IMR-90 (cell line): Measurements from ENCODE around the gene RAB3GAP2. TPM values are rescaled to one million over a fixed set of nuclear protein-coding genes. Genes with fewer than 3 reads are reported as not detected.
"Not testable (repeated sequence)": the region's sequence is repeated elsewhere in the genome, so short reads cannot be mapped to it uniquely, and the experiment has no call there.

ENCODE experiments used
- ATAC-seq: fragments of 200-7000 bp; cut with Tn5 transposase; 2 replicates; pipeline ENCODE4 v1.9.1; 2020; ENCODE audit warnings: low read depth, mild to moderate bottlenecking, moderate library complexity
- BruUV-seq: library from RNA; stranded (reverse); fragments of 400-500 nt; replicated peaks from 2 replicates; lab custom pipeline; 2021; lab: Mats Ljungman, UMichigan
- CTCF ChIA-PET: fragments of 300-600 bp; formaldehyde crosslinking; extraction: SDS; loops from one replicate; lab custom pipeline; 2021; ENCODE audit warnings: antibody characterized with exemption; lab: Yijun Ruan, JAX
- POLR2A ChIA-PET: fragments of 300-600 bp; sonication (Branson Sonifier 250); formaldehyde crosslinking; loops from one replicate; lab custom pipeline; 2022; ENCODE audit warnings: antibody characterized with exemption; ENCODE audit not compliant: unreplicated experiment; lab: Charles Lee
- DNase-seq: peaks from one replicate; pipeline ENCODE4 v3.0.0; 2013
- H2AFZ ChIP-seq: replicated peaks from 2 replicates; pipeline ENCODE3; 2013; ENCODE audit warnings: low read length, mild to moderate bottlenecking; ENCODE audit not compliant: poor library complexity
- H2AK5ac ChIP-seq: 2 replicates; pipeline ENCODE4 v1.6.1; 2013; ENCODE audit warnings: low read depth, low read length, inconsistent platforms
- H2AK9ac ChIP-seq: replicated peaks from 2 replicates; pipeline ENCODE3; 2013; ENCODE audit warnings: mild to moderate bottlenecking, low read depth, low read length, moderate library complexity; ENCODE audit not compliant: poor library complexity
- H2BK120ac ChIP-seq: 2 replicates; pipeline ENCODE4 v1.6.1; 2013; ENCODE audit warnings: low read depth, low read length, inconsistent platforms
- H2BK15ac ChIP-seq: 3 replicates; pipeline ENCODE4 v1.6.1; 2013; ENCODE audit warnings: low read depth, low read length, inconsistent platforms
- H2BK20ac ChIP-seq: 2 replicates; pipeline ENCODE4 v1.6.1; 2013; ENCODE audit warnings: low read depth, mild to moderate bottlenecking, inconsistent platforms, low read length, moderate library complexity
- H2BK5ac ChIP-seq: 2 replicates; pipeline ENCODE4 v1.6.1; 2013; ENCODE audit warnings: mild to moderate bottlenecking, low read depth, low read length, inconsistent platforms; ENCODE audit not compliant: poor library complexity, severe bottlenecking
- H3K14ac ChIP-seq: replicated peaks from 2 replicates; pipeline ENCODE4 v1.6.1; 2013; ENCODE audit warnings: low read depth, low read length, inconsistent platforms
- H3K18ac ChIP-seq: 2 replicates; pipeline ENCODE4 v1.6.1; 2013; ENCODE audit warnings: low read depth, low read length, control low read depth
- H3K23ac ChIP-seq: 2 replicates; pipeline ENCODE4 v1.6.1; 2013; ENCODE audit warnings: low read depth, low read length, inconsistent platforms
- H3K27ac ChIP-seq: 2 replicates; pipeline ENCODE4 v1.5.1; 2013; ENCODE audit warnings: mild to moderate bottlenecking, control low read depth, low read length; ENCODE audit not compliant: insufficient read depth
- H3K27me3 ChIP-seq: 2 replicates; pipeline ENCODE4 v1.6.1; 2013; ENCODE audit warnings: low read length; ENCODE audit not compliant: control insufficient read depth, insufficient read depth
- H3K36me3 ChIP-seq: 2 replicates; pipeline ENCODE4 v1.6.1; 2013; ENCODE audit warnings: low read length, mixed read lengths; ENCODE audit not compliant: control insufficient read depth, insufficient read depth
- H3K4ac ChIP-seq: 2 replicates; pipeline ENCODE4 v1.6.1; 2013; ENCODE audit warnings: low read depth, low read length, inconsistent platforms
- H3K4me1 ChIP-seq: 2 replicates; pipeline ENCODE4 v1.6.1; 2013; ENCODE audit warnings: low read length, mixed read lengths; ENCODE audit not compliant: control insufficient read depth, insufficient read depth
- H3K4me2 ChIP-seq: 2 replicates; pipeline ENCODE4 v1.6.1; 2013; ENCODE audit warnings: low read depth, mild to moderate bottlenecking, control low read depth, low read length, moderate library complexity
- H3K4me3 ChIP-seq: 2 replicates; pipeline ENCODE4 v1.5.1; 2013; ENCODE audit warnings: low read depth, mild to moderate bottlenecking, control low read depth, low read length, moderate library complexity; ENCODE audit not compliant: insufficient read depth
- H3K56ac ChIP-seq: 2 replicates; pipeline ENCODE4 v1.6.1; 2013; ENCODE audit warnings: low read length, inconsistent platforms; ENCODE audit not compliant: insufficient read depth; ENCODE audit errors: extremely low read depth
- H3K79me1 ChIP-seq, 2 experiments: 2 replicates each; pipeline ENCODE4 v1.6.1; 2013; ENCODE audit warnings: low read length in 2 of 2, inconsistent platforms in 1 of 2, low read depth in 1 of 2
- H3K9ac ChIP-seq: 2 replicates; pipeline ENCODE4 v1.6.1; 2013; ENCODE audit warnings: low read depth, low read length, control low read depth
- H3K9me1 ChIP-seq: 2 replicates; pipeline ENCODE4 v1.6.1; 2013; ENCODE audit warnings: low read length, inconsistent platforms; ENCODE audit not compliant: insufficient read depth
- H3K9me3 ChIP-seq: 2 replicates; pipeline ENCODE4 v1.6.1; 2013; ENCODE audit warnings: low read length; ENCODE audit not compliant: control insufficient read depth, insufficient read depth
- H4K20me1 ChIP-seq: 2 replicates; pipeline ENCODE4 v1.6.1; 2013; ENCODE audit warnings: low read length, inconsistent platforms; ENCODE audit not compliant: insufficient read depth
- H4K5ac ChIP-seq: 2 replicates; pipeline ENCODE4 v1.6.1; 2013; ENCODE audit warnings: mild to moderate bottlenecking, low read depth, low read length, control low read depth
- H4K8ac ChIP-seq, 2 experiments: 2 replicates each; pipeline ENCODE4 v1.6.1; 2013; ENCODE audit warnings: low read depth in 2 of 2, low read length in 2 of 2, control low read depth in 1 of 2, inconsistent platforms in 1 of 2
- H4K91ac ChIP-seq: 2 replicates; pipeline ENCODE4 v1.6.1; 2013; ENCODE audit warnings: low read depth, low read length, inconsistent platforms; ENCODE audit not compliant: insufficient read depth
- WGBS, 2 experiments: methylation state at CpG; one replicate each; pipeline versions ENCODE4 v1.1.5 to v1.1.7; 2013; ENCODE audit warnings: missing lambda C conversion rate in 2 of 2; ENCODE audit not compliant: insufficient read length in 1 of 2; ENCODE audit errors: extremely low coverage in 2 of 2; 5-methylcytosine and 5-hydroxymethylcytosine counted together
- dilution Hi-C: fragments of 300-500 bp; cut with HindIII; formaldehyde crosslinking; loops from one replicate; pipeline ENCODE4 v1.14.3; 2018; ENCODE audit warnings: low sequenced_read_pairs; ENCODE audit not compliant: unreplicated experiment
- in situ Hi-C: fragments of 300-500 bp; cut with MboI; formaldehyde crosslinking; loops from 3 replicates; pipeline ENCODE4 v1.14.3; 2019; ENCODE audit warnings: low sequenced_read_pairs, inconsistent platforms, mixed read lengths
- intact Hi-C: fragments of 100-400 bp; cut with micrococcal nuclease; formaldehyde crosslinking; loops from 2 replicates; pipeline ENCODE4 v1.10.0; 2022
- polyA plus RNA-seq, 3 experiments: library from polyadenylated mRNA; depleted of rRNA; stranded (reverse); fragments of >200 nt; gene quantifications; 2 replicates each; pipeline ENCODE4 v1.2.3, GENCODE V29; 2012; ENCODE audit warnings: low replicate concordance in 1 of 3
- total RNA-seq: library from RNA; depleted of rRNA; stranded (reverse); fragments of >200 nt; gene quantifications from 2 replicates; pipeline ENCODE4 v1.2.3, GENCODE V29; 2012

RAB3GAP2 gene
- total and polyA plus RNA-seq, 2 of the 4 experiments (the other 2 are of a cell fraction): 12.3 to 37.8 TPM

DNA sequence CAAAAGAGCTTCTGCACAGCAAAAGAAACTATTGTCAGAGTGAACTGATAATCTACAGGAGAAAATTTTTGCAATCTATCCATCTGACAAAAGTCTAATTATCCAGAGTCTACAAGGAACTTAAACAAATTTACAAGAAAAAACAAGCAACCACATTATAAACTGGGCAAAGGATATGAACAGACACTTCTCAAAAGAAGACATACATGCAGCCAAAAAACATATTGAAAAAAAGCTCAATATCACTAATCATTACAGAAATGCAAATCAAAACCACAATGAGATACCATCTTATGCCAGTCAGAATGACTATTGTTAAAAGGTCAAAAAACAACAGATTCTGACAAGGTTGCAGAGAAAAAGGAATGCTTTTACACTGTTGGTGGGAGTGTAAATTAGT, 12.5 kb downstream of the RAB3GAP2 start:
- H2BK15ac ChIP-seq, H3K56ac ChIP-seq, H4K91ac ChIP-seq, H3K4ac ChIP-seq, H3K9me1 ChIP-seq, H2AK5ac ChIP-seq, H3K4me3 ChIP-seq, H3K14ac ChIP-seq, in situ Hi-C loops, H3K23ac ChIP-seq, dilution Hi-C loops, H3K4me2 ChIP-seq, H3K27me3 ChIP-seq, H2BK5ac ChIP-seq, CTCF ChIA-PET, DNase-seq, H3K4me1 ChIP-seq, intact Hi-C loops, H3K27ac ChIP-seq, BruUV-seq, H3K36me3 ChIP-seq, H3K18ac ChIP-seq, ATAC-seq, H2BK120ac ChIP-seq, H2BK20ac ChIP-seq, H2AFZ ChIP-seq, H4K8ac ChIP-seq, H3K9ac ChIP-seq, H4K5ac ChIP-seq, H3K9me3 ChIP-seq, POLR2A ChIA-PET, H4K20me1 ChIP-seq, H2AK9ac ChIP-seq: not testable (repeated sequence)
- H3K79me1 ChIP-seq: peaks cover 0 to 25% of the 10 kb centered on the region in 2 experiments; a peak in 2 of 4 replicates

DNA sequence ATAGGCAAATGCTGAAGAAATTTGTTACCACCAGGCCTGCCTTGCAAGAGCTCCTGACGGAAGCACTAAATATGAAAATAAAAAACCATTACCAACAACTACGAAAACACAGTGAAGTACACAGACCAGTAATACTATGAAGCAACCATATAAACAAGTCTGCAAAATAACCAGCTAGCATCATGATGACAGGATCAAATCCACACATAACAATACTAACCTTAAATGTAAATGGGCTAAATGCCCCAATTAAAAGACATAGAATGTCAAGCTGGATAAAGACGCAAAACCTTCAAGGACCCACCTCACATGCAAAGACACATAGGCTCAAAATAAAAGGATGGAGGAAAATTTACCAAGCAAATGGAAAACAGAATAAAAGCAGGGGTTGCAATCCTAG, 16.1 kb downstream of the RAB3GAP2 start:
- H4K5ac ChIP-seq: not testable (repeated sequence)

More for the DNA sequence above, 16.1 kb downstream of the RAB3GAP2 start:
- no CpG with 5 or more reads among the region's 3 CpGs for WGBS, 2 experiments
- H3K18ac ChIP-seq, H3K4ac ChIP-seq, in situ Hi-C loops, H3K4me1 ChIP-seq, DNase-seq, H2BK120ac ChIP-seq, dilution Hi-C loops, H2AK9ac ChIP-seq, H2AK5ac ChIP-seq, H2BK20ac ChIP-seq, H4K91ac ChIP-seq, H3K27me3 ChIP-seq, H3K9me1 ChIP-seq, BruUV-seq, H4K20me1 ChIP-seq, POLR2A ChIA-PET, H3K56ac ChIP-seq, H3K14ac ChIP-seq, intact Hi-C loops, H3K9ac ChIP-seq, H3K27ac ChIP-seq, H3K23ac ChIP-seq, H3K4me2 ChIP-seq, H2BK5ac ChIP-seq, H3K9me3 ChIP-seq, H4K8ac ChIP-seq, H2AFZ ChIP-seq, H3K4me3 ChIP-seq, H2BK15ac ChIP-seq, ATAC-seq: not testable (repeated sequence)
- Histone ChIP-seq H3K36me3 (peaks cover 15% of the 10 kb centered on the region), H3K79me1 (peaks cover 12 to 31% of the 10 kb centered on the region in 2 experiments; a peak in 3 of 4 replicates)
- CTCF ChIA-PET: interaction anchor here (1.4 kb wide), 1 partner anchor 20 kb away, joined by 3 read pairs; no protein-coding TSS in a partner anchor
